Ovary (tissue), 9 donors: Measurements from ENCODE around the gene PXK. TPM values are rescaled to one million over a fixed set of nuclear protein-coding genes. Genes with fewer than 3 reads are reported as not detected.

Source experiments
- DNase-seq, 5 donors: peaks; one replicate each; pipeline ENCODE4 v3.0.0-alpha.2; 2019 to 2020
- H3K27ac ChIP-seq, 2 donors: fragments of 200-600 bp; one replicate each; pipeline versions ENCODE4 v1.5.1 to v1.8.0; 2019 to 2022
- H3K27me3 ChIP-seq: fragments of 200-600 bp; one replicate; pipeline ENCODE4 v1.8.0; 2022
- H3K36me3 ChIP-seq: fragments of 200-600 bp; sonication (generic); one replicate; pipeline ENCODE4 v1.5.1; 2019
- H3K4me1 ChIP-seq: one replicate; pipeline ENCODE4 v1.8.1; 2013; ENCODE audit warnings: mild to moderate bottlenecking, moderate library complexity; ENCODE audit not compliant: insufficient read depth
- H3K4me3 ChIP-seq: fragments of 200-600 bp; sonication (generic); one replicate; pipeline ENCODE4 v1.5.1; 2017
- H3K9me3 ChIP-seq, 2 donors: fragments of 200-600 bp in 1 of 2; sonication (generic) in 1 of 2; one replicate each; pipeline versions ENCODE4 v1.5.1 to v1.8.1; 2013 to 2019; ENCODE audit warnings: mild to moderate bottlenecking in 1 of 2, moderate library complexity in 1 of 2
- EP300 ChIP-seq: sonication (generic); formaldehyde crosslinking; IDR thresholded peaks from one replicate; pipeline ENCODE4 v1.6.1; 2017; ENCODE audit warnings: antibody characterized with exemption
- POLR2A ChIP-seq: fragments of 450-650 bp; IDR thresholded peaks from one replicate; pipeline ENCODE4 v1.6.1; 2017; ENCODE audit warnings: antibody characterized with exemption, mild to moderate bottlenecking, moderate library complexity
- WGBS, 3 donors: extraction: QIAGEN DNeasy Blood & Tissue Kit in 1 of 3; methylation state at CpG; one replicate each; pipeline versions ENCODE4 v1.1.5 to v1.1.7; 2013 to 2017; 5-methylcytosine and 5-hydroxymethylcytosine counted together
- intact Hi-C, 4 donors: fragments of 100-400 bp; cut with DNase I; formaldehyde crosslinking; loops; one replicate each; pipeline versions ENCODE4 v1.11.0 to v1.15.1; 2022 to 2023
- polyA plus RNA-seq, 2 donors: library from polyadenylated mRNA; stranded (reverse); fragments of 200-250 nt in 1 of 2; fragments of 350-450 nt in 1 of 2; fragmentation: Illumina TruSeq in 1 of 2; extraction: RNeasy Lipid Tissue Mini Kit (QIAGEN cat#74804) in 1 of 2; gene quantifications; one replicate each; pipeline ENCODE4 v1.2.3, GENCODE V29; 2013 to 2014
- total RNA-seq, 7 donors: library from RNA; depleted of rRNA in 2 of 7; stranded (reverse); fragments of >200 nt in 2 of 7; fragmentation: NEBNext Ultra II Directional in 3 of 7; extraction: Animal tissue kit (Norgen Biotek cat#: 25700) in 3 of 7; gene quantifications; one replicate each; pipeline versions ENCODE4 v1.1.0 to v1.2.4, GENCODE V29; 2016 to 2023
- TF ChIP-seq, protein P1 (sequence below), 3 donors: fragments of 450-650 bp in 2 of 3; fragments of 200-600 bp in 1 of 3; IDR thresholded peaks; one replicate each; pipeline versions ENCODE4 v1.5.1 to v1.8.0; 2016 to 2022; ENCODE audit warnings: antibody characterized with exemption in 3 of 3, mild to moderate bottlenecking in 1 of 3
- donor health status: DM: no; HTN: no; CAD: no; lungs with moderate emphysema.
- donor health status: DM: no; HTN: no; CAD: no.
- donor health status: Bipolar disorder and iron deficiency.
- donor health status: DM: yes; HTN: yes; CAD: no.
- donor health status: DM: no; HTN: no; CAD: no.
- donor health status: DM: yes; HTN: yes; CAD: no.

The PXK gene
- total and polyA plus RNA-seq, 9 donors: 17.2 to 42.0 (median 25.9) TPM

DNA sequence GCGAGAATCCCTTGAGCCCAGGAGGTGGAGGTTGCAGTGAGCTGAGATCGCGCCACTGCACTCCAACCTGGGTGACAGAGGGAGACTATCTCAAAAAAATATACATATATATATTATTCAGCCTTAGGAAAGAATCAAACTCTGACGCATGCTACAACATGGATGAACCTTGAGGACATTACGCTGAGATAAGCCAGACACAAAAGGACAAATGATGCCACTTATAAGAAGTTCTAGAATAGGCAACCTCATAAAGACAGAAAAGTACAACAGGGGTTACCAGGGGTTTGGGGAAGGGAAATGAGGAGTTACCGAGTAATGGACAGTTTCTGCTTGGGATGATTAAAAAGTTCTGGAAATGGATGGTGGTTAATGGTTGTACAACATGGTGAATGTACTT, 100.2 kb downstream of the PXK start:
- H3K36me3 ChIP-seq: no peaks in the 10 kb centered on the region
- intact Hi-C loops: no loop called here
- no peaks in the 10 kb centered on the region for H3K9me3 ChIP-seq
- peaks cover 5% of the 10 kb centered on the region for H3K4me1 ChIP-seq
- no peaks in the 10 kb centered on the region for H3K27me3 ChIP-seq
- H3K4me3 ChIP-seq: peak overlapping the region; percentile 64
- peak overlapping the region in 1 of 2 donors; percentile 86 for H3K27ac ChIP-seq
- 35 to 51% (median 40%) methylated on average over 6 of the region's 6 CpGs for WGBS, 3 donors
- no peak for DNase-seq
- TF ChIP-seq POLR2A (no peak), EP300 (no peak)
- TF ChIP-seq, protein P1, sequence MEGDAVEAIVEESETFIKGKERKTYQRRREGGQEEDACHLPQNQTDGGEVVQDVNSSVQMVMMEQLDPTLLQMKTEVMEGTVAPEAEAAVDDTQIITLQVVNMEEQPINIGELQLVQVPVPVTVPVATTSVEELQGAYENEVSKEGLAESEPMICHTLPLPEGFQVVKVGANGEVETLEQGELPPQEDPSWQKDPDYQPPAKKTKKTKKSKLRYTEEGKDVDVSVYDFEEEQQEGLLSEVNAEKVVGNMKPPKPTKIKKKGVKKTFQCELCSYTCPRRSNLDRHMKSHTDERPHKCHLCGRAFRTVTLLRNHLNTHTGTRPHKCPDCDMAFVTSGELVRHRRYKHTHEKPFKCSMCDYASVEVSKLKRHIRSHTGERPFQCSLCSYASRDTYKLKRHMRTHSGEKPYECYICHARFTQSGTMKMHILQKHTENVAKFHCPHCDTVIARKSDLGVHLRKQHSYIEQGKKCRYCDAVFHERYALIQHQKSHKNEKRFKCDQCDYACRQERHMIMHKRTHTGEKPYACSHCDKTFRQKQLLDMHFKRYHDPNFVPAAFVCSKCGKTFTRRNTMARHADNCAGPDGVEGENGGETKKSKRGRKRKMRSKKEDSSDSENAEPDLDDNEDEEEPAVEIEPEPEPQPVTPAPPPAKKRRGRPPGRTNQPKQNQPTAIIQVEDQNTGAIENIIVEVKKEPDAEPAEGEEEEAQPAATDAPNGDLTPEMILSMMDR (IDR thresholded peaks at IDR 0.05): no peak

DNA sequence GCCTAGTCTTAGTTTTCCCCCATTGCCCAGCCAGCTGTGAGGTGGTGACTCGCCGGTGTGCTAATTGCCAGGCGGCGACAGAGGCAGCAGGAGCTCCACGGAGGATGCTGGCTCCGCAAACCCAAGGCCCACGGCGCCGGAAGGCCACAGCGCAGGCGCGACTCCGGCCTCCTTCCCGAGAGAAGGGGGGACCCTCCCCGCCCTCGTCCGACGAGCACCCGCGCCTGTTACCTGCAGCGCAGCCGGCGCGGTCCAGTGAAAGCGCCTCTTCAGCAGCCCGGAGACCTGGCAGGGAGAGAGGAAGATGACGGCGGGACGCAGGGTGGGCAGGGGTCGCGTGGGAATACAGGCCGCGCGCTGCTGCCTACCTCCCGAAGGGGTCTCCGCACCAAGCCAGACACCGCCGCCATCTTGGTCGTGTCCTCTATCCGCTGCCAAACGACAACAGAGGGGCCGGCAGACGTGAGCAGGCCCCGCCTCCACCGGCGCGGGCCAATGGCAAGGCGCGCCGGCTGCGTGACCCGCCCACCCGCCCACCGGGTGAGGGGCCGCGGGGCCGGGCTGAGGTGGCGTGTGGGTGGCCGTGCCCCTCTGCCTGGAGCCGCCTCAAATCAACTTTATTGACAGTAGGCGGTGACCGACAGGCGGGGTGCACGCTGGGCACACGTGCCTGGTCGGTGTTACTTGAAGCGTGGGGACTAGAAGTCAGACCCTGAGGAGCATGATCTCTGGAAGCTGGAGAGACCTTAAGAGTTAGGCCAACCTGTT, 100.9 kb downstream of the PXK start, which contains the start of gene PDHB:
Gene PDHB (minus strand): TSS at position 433 of the 768 bp plus-strand sequence. CDS start 23 bp downstream, at position 410.
- intact Hi-C loops: no loop called here
- Histone ChIP-seq H3K4me3 (peak within 1 kb of the TSS; percentile 64), H3K36me3 (no peaks in the 10 kb centered on the region), H3K27ac (peak within 1 kb of the TSS; percentile 73 to 86), H3K27me3 (no peaks in the 10 kb centered on the region), H3K4me1 (peaks cover 5% of the 10 kb centered on the region), H3K9me3 (no peaks in the 10 kb centered on the region)
- TF ChIP-seq EP300: no peak
- TF ChIP-seq POLR2A: peak; percentile 79
- WGBS, 3 donors: 0% methylated on average over 50 to 67 of the region's 67 CpGs
- DNase-seq: peak; percentile 90 to 94 (median 92)

DNA sequence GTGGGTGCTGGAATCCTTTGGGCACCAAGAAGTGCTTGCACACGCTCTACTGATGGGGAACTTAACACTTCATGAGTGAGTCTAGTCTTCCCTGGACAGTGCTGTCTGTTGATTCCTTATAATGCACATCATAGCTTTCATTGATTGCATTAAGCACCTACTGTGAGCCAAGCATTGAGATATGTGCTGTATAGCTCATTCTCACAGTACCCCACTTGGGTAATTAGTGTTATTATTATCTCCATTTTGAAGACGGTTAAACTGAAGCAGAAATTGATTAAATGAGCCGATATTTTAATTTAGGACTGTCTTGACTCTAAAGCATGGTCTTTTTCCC, 101.4 kb downstream of the PXK start:
- H3K27ac ChIP-seq: peak overlapping the region; percentile 73 to 86
- H3K36me3 ChIP-seq: no peaks in the 10 kb centered on the region
- no peaks in the 10 kb centered on the region for H3K27me3 ChIP-seq
- peak overlapping the region; percentile 64 for H3K4me3 ChIP-seq
- no peak for TF ChIP-seq EP300
- TF ChIP-seq POLR2A: no peak
- TF ChIP-seq, protein P1 (IDR thresholded peaks at IDR 0.05): no peak
- peaks cover 5% of the 10 kb centered on the region for H3K4me1 ChIP-seq
- no peak for DNase-seq
- intact Hi-C loops: no loop called here
- H3K9me3 ChIP-seq: no peaks in the 10 kb centered on the region
- 46 to 50% (median 48%) methylated on average over 3 of the region's 3 CpGs for WGBS, 3 donors

DNA sequence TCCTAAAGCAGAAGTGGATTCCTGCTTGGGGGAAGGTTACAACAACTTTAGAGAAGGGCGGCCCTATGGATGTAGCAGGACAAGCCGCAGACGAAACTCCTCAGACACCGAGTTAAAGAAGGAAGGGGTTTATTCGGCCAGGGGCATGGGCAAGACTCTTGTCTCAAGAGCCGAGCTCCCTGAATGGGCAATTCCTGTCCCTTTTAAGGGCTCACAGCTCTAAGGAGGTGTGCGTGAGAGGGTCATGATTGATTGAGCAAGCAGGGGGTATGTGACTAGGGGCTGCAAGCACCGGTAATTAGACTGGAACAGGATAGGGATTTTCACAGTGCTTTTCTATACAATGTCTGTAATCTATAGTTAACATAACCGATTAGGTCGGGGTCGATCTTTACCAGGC, 101.8 kb downstream of the PXK start:
- peaks cover 5% of the 10 kb centered on the region for H3K4me1 ChIP-seq
- 86 to 92% (median 91%) methylated on average over 11 of the region's 11 CpGs for WGBS, 3 donors
- intact Hi-C loops: no loop called here

More for the DNA sequence above, 101.8 kb downstream of the PXK start:
- H3K36me3 ChIP-seq: no peaks in the 10 kb centered on the region
- no peak for DNase-seq
- H3K9me3 ChIP-seq: no peaks in the 10 kb centered on the region
- TF ChIP-seq, protein P1 (IDR thresholded peaks at IDR 0.05): no peak
- TF ChIP-seq EP300 (no peak), POLR2A (no peak)
- no peak overlapping the region for H3K27ac ChIP-seq
- no peaks in the 10 kb centered on the region for H3K27me3 ChIP-seq
- no peak overlapping the region for H3K4me3 ChIP-seq
